DMS79 (cell line): ENCODE measurements around the gene RASGRP1.

Experiments used
- DNase-seq: peaks from one replicate; lab custom pipeline; 2025; lab: John Stamatoyannopoulos, UW

Gene RASGRP1

DNA sequence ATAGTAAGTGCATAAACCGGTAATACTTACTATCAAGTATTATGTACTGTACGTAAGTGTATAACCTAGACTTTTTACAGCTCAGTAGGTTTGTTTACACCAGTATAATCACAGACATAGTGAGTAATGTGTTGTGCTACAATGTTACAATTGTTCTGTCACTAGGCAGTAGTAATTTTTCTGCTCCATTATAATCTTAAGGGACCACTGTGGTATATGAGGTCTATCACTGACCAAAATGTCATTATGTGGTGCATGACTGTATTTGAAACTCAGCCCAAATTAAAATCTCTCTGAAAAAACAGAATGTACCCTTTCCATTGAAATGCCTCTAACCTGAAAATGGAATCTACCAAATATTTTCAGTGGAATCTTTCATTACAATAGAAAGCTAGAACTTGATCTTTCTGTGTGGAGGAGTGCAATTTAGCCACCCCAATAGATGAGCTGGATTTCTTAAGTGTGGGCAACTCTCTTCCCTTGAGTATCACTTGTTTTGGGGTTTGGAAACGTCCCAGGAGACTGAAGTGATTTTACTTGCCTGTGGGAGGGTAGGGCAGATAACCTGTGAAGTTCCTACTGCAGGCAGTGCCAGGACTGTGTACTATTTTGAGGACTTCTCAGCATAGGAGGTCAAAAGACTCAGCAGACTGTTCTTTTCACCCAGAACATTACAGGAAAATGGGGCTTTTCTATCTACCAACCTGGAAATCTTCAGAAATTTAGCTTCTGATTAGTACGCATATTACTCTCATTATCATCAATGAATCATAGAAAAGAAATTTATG lies 59.7 kb downstream of the RASGRP1 start:
- DNase-seq, result no peak

DNA sequence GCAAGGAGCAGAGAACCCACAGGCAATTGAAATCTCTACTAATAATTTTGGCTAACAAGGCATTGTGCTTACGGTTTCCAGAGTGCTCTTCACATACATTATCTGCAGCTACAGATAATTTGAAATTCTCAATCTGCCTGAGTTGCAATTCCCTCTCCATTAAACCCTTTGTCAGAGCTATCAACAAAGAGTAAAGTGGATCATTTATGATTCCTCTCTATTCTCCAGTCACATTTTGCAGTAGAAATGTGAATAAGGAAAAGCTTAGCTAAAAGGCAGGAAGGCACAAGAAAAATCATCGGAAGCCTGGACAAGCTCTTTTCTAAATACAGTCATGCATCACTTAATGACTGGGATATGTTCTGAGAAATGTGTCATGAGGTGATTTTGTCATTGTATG lies 61.1 kb downstream of the RASGRP1 start:
- DNase-seq, result peak; percentile 7

DNA sequence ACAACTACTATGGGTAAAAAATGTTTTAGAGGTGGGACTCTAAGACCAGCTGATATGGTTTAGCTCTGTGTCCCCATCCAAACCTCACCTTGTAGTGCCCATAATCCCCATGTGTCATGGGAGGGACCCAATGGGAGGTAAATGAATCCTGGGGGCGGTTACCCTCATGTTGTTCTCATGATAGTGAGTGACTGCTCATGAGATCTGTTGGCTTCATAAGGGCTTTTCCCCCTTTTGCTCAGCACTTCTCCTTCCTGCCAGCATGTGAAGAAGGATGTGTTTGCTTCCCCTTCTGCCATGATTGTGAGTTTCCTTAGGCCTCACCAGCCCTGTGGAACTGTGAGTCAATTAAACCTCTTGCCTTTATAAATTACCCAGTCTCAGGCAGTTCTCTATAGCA lies 65.0 kb downstream of the RASGRP1 start:
- no peak for DNase-seq

DNA sequence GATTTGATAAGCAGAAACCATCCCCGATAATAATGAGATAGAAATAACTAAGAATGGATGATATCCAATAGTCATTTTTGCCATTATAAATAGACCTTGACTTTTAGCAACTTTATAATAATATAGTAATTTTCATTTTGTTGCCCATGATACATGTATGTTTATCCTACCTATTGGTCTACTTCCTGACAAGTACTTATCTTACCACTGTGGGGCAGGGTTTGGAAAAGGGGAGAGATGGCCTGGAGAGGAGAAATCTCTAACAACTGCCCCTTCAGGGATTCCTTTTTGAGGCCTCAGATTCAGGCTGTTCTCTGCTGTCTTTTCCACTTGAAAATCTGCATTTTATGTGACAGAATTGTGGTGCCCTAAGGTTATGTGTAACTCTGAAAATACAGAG lies 68.5 kb downstream of the RASGRP1 start:
- DNase-seq, result no peak

DNA sequence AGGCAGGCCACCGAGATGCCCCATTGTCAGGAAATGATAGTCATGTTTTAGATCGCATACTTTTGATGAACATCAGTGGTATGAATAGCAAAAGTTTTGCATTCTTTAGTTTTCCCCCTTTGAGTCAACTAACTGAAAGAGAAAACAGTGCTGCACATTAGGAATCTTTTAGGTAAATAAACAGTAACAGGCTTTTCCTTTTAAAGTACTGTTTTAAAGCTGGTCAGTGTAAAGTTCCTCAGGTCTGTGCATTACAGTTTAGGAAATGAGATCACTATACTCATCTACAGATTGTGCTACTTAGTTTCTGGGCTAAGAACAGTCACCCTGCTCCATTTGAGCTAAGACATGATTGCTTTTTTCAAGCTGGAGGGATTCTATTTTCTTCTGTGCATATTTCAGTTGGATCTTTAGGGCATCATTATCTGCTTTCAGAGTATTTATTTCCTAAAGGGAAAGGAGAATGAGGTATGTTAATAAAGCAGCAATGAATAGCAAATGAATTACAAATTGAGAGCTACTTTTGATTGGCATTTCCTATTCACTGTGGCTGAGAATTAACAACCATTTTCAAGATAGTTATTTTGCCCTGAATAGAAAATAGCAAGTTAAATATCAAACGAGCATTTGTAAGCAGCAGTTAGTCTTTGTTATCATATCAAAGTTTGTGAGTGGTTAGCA lies 74.2 kb downstream of the RASGRP1 start:
- DNase-seq, result no peak

DNA sequence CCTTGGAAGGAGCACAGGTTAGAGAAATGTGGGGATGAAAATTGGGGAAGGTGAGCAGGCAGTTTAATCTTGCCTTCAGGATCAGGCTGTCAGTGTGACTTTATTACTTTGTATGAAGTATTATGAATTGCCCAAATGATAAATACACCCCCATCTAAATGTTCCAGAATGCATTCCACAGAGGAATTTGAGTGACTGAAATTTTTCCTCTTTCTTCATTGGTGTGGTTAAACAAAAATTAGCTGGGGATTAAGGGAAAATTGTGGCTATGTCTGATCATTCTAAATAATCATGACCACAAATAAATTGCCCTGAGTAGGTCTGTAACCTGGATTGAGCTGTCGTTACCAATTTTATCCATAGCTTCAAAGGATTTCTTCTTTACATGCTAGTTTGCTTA lies 77.2 kb downstream of the RASGRP1 start:
- no peak for DNase-seq

DNA sequence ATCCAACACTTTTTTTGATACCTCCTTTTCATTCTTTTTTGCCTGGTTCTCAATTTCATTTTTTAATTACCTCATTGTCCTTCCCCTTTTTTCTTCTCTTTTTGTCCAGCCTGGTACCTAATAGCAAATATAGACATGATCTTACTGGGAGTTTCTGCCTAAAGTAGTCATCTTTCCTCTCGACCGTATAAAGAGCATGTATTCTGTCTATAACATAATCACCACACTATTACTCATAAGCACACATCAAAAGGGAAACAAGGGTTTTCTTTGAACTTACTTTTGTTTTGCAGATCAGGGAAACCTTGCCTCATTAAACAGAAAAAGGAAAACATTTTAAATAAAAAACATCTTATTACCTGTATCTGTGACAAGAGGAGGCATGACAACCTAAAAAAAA lies 77.7 kb downstream of the RASGRP1 start:
- no peak for DNase-seq

DNA sequence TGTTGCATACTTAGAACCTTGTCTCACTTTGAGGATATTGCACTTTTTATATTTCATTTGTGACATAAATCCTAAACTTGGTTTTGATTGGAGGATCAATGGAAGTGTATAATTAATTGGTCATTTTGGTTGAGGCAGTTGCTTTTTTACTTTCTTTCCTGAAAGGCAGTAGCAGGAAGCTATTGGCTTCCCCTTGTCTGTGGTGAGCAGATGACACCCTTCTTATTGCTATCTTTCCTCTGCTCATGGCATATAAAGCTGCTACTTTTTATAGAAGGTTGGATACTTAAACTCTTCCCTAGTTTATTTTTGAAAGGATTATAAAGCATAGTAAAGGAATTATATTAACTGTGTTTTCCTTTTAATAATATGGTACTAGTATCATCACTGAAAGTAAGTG lies 82.0 kb downstream of the RASGRP1 start:
- no peak for DNase-seq

DNA sequence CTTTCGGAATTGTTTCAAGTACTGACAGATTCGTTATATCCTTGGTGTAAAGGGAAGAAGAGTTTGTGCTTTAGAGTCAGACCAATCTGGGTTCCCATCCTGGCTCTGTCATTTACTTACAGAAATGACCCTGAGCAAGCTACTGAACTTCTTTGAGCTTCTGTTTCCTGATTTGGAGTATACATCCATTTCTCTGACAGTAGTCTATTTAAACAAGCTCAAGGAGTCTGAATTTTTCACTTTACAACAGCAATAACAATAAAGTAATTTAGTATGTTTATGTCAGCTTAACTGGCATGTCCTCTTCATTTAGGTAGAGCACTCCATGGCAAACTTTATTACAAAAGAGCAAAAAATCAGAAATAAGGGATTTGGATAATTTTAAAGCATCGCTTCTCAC lies 82.9 kb downstream of the RASGRP1 start:
- no peak for DNase-seq

DNA sequence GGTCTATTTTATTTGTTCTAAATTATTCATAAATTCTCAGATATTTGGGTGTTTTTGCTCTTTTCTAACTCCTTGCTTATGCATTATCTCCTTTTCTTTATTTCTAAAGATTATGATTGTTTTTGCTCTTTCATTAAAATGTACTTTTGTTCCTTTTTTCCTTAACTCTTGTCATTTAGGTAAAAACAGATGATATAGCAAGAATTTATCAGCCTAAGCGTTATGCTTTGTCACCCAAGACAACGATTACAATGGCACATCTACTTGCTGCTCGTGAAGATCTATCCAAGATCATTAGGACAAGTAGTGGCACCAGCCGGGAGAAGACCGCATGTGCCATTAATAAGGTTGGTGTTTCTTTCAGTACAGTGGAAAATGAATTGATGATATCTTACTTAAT lies 83.5 kb downstream of the RASGRP1 start:
- DNase-seq, result no peak

DNA sequence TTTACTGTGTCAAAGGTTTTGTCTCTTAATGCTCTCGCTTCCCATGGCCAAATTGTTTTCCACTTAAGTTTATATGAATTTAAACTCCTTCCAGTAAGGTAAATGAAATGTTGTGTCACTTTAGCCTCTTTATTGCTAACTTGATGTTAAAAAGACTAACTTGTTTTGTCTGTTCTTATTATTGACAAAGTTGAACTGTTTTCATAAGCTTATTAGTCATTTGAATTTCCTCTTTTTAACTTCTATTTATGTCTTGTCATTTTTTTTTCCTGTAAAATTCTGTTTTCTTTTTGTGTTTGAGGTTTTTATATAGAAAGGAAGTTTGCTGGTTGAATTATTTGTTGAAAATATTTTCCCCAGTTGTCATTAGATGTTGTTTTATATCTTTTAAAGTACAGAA lies 84.9 kb downstream of the RASGRP1 start:
- DNase-seq, result no peak

DNA sequence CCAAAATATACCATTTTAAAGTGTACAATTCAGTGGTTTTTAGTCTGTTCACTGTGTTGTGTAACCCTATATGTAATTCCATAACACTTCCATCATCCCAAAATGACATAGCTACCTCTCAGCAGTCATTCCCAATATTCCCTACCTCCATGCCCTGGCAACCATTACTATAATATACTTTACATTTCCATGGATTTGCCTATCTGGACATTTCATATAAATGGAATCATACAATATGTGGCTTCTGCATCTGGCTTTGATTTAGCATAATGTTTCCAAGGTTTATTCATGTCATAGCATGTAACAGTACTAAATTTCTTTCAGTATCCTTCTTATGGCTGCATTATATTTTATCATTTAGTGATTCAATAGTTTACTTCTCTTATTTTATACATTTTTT lies 85.3 kb downstream of the RASGRP1 start:
- DNase-seq, result no peak

DNA sequence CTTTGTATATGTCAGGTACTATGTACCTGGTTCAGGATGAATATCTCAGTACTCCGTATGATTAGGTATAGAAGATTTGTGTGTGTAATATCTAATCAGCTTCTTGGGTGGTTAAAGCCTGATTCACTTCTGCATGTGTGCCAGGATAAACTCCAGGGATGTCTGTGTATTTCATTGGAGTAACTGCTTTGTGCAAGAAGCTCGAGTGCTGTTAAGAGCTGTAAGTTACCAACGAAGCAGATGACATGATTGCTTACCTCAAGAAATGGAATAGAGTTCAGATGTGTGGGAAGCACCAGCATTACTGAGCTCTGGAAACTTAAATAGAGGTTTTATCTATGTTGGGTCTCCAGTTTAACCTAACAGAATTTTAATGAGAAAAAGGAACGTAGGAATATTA lies 87.0 kb downstream of the RASGRP1 start:
- no peak for DNase-seq

DNA sequence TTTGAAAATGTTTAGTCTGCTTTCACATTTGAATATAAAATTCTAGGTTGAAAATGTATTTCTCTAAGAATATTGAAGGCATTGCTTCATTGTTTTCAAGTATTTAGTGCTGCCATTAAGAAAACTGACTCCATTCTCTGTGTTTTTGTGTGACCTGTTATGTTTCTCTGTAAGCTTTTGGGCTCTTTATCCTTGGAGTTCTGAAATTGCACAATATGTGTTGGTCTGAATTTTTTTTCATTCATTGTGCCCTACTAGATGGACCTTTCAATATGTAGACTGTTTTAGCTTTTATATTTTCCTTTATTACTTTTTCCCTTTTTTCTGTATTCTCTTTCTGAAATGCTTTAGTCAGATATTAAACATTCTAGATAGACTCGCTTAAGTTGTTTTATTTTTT lies 88.5 kb downstream of the RASGRP1 start:
- DNase-seq, result no peak

DNA sequence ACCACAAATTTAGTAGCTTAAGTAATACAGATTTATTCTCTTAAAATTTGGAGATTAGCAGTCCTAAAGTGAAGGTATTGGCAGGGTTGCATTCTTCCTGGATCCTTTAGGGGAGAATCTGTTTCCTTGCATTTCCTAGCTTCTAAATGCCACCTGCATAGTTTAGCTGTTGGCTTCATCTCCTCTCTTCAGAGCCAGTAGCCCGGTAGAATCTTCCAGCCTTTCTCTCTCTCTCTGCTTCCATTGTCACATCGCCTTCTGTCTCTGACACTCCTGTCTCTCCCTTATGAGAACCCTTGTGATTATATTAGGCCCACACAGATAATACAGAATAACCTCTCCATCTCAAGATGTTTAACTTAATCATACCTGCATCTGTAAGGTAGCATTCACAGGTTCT lies 89.3 kb downstream of the RASGRP1 start:
- DNase-seq, result no peak

DNA sequence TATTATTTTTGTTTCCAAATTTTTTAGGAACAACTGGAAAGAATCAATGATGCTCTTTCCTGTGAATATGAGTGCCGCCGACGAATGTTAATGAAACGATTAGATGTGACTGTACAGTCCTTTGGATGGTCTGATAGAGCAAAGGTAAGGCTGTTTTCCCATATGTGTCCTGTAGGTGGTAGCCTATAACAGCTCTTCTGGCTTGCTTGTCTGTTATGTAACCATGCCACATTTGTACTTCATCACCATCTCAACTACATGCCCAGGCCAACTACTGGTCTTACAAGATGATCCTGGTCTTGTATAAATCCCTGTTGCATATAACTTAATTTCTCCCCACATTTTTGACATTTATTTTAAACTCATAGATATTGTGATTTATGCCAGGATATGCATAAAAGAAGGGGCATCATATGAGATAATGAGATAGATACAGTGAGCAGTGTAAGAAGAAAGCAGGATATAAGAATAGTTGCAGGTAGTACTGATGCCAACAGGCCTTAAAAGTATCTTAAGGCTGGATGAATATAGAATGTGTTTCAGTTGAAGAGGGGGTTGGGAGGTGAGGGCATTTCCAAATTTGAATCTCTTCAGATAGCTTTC lies 90.4 kb downstream of the RASGRP1 start:
- no peak for DNase-seq

DNA sequence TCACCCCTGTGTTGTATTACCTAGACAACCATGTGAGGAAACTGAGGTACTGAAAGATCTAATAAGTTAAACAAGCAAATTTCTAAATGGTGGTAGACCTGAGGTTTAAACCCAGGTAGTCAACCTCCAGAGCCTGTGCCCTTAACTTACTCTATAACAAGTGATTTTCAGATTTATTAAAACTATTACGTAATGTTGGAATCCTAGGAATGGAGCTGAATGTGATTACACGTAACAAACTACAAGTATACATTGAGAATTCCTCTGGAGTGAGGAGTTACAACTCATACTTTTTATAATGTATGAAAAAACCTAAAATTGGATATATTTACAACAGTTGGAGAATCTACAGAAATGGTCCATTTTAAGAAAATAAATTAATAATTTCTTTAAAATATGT lies 92.6 kb downstream of the RASGRP1 start:
- DNase-seq, result no peak

DNA sequence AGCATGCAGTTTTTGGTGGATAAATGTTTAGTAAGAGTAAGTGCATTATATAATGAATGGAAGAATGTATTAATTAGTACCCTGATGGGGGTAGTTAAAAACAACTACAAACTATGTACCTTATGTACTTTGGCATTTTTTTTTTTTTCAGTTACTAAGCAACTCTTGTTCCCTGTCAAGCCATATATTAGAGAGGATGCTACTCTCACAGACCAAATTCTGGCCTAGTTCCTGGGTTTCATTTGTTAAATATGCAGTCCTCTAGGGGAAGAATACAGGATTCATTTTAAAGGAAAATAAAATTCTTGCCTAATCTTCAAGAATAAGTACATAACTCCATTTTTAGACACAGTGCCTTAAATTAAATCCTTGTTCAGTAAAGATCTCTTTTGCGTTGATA lies 93.8 kb downstream of the RASGRP1 start:
- no peak for DNase-seq

DNA sequence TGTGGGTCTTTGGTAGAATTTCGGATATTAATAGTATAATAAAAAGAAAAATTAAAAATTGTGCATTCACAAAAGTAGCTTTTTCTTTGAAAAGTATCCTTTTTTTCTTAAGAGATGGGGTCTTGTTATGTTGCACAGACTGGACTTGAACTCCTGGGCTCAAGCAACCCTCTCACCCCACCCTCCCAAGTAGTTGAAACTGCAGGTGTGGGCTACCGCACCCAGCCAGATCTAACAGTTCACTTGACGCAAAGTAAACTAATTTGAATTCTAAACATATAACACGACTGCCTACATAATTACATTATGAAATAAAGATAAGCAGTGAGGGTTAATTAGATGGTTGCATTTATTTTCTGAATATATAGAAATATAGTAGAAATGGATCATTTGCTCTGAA lies 99.9 kb downstream of the RASGRP1 start:
- DNase-seq, result no peak

DNA sequence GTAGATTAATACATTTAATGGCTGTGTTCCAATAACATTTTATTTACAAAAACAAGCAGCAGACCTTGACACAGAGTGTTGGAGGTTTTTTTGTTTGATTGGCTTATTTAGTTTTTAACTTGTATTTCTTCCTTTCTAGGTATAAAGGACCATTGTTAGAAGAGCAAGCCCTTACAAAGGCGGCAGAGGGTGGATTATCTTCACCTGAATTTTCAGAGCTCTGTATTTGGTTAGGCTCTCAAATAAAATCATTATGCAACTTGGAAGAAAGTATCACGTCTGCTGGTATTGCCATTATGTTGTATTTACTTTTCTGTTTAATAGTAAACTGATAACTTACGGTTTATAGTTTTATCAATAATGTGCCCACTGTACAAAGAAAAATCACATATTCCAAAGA lies 100.7 kb downstream of the RASGRP1 start:
- peak; percentile 7 for DNase-seq

DNA sequence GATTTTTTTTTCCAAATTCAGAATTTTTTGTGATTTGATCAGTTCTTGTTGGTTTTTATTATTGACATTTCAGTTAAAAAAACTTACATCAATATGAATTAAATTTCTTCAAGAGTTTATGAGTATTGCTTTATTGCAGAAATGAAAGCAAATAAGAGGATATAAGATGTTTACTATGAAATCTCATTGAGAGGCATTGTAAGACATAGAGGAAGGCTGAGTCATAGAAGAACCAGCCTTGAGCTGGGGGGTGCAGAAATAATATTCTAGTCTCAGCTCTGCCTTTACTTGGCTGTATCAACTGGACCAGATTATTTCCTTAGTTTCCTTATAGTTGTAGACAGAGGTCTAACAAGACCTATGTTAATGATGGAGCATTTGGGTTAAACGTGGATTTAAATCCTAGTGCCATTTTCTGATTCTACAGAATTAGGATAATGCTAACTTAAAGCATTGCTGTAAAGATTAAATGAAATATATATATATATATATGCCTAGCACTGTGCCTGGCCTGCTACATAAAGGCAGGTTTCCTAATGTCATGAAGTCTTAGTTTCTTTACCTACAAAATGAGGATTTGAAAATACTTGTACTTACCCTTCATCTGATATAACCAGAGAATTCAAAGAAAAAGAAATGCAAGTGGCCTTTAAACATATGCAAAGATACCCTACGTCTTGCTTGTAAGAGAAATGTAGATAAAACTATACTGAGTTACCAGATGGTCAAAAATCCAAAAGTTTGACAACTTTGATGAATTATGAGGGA lies 103.4 kb downstream of the RASGRP1 start:
- DNase-seq, result no peak

DNA sequence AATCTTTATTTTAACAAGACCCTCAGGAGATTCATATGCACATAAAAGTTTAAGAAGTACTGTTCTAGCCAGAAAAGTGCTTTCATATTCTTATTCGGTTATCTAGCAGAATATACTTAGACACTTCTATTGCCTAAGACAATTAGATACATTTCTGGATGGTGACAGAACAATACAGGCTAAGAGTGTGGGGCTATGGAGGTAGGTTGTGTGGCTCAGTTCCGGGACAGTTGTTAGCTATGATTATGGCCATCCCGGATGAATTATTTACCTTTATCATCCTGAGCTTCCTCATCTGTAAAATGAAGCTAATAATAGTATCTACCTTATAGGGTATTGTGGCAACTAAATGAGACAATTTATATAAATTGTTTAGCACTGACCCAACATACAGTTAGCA lies 104.1 kb downstream of the RASGRP1 start:
- DNase-seq, result no peak

DNA sequence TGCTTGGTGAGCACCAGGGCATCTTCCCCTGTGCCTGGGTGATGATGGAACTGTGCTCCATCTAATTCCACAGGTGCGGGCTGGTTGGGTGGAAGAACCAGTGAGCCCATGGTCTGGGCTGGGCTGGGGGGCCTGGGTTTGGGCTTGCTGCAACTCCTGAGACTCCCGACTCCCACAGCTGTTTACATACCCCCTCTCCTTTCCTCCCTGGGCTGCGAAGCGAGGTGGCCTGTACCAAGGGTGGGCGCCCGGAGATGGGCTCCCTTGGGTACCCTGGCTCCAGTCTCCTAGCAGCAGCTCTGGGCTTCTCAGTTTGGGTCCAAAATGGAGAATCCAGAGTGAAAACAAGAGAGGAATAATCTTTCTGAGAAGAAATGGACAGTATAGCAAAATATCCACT lies 105.1 kb downstream of the RASGRP1 start:
- no peak for DNase-seq
